ENCODE measurements around the gene EPHA7. TPM values are rescaled to one million over a fixed set of nuclear protein-coding genes. Genes with fewer than 3 reads are reported as not detected.

Gene EPHA7
- total and polyA plus RNA-seq, 2 of the 13 experiments (the other 11 are each of a cell fraction or from before 2014, with no cell fraction given), result not detected

DNA sequence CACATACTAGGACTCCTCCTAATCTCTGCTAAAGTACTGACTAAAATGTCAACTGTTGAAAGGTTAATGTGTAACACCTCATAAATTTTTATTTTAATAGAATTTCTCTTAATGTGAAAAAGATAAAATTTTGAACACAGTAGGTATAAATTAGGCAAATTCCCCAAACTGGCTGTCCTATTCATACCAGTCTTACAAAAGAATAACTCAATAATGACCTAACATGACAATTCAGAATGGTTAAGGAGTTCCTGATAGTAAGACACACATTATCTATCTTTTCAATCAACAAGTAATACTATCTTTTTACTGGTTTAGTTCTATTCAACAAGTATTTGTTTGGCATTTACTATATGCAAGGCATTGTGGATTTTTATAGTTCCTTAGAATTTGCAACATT lies 141.1 kb downstream of the EPHA7 start (continued):
- no peak for TF ChIP-seq KDM4B (CRISPR knock-in tag; IDR thresholded peaks at IDR 0.05)

DNA sequence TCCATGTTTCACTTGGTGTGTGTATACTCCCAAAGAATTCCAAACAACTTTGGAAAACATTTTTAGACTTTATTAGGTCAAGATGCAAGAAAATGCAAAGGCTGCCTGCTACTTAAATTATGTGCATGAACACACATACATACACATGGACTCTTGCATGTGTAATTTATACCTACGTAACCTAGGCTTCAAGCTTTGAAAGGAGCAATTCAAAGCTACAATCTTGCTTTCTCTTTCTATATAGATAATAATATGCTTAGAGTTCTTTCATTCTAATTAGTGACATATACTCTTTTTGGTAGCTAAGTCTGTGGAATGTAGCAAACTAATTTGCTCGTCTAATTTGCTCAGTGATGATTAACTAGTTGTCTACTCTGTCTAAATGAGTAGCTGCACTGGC lies 146.5 kb downstream of the EPHA7 start:
- Histone ChIP-seq H3K4me3 (replicated peaks in 1 of 3; ENCODE audit: insufficient read depth in 1 of 3, low read depth in 2 of 3, low read length in 3 of 3) (no peak overlapping the region), H4K20me1 (ENCODE audit: insufficient read depth, low read length) (no peaks in the 10 kb centered on the region), H3K4me2 (ENCODE audit: low read depth, low read length) (no peak overlapping the region), H3K9me3 (ENCODE audit: low read length) (no peaks in the 10 kb centered on the region), H3K4me1 (ENCODE audit: insufficient read depth, low read length) (no peaks in the 10 kb centered on the region), H2AFZ (ENCODE audit: low read length) (no peak overlapping the region), H3K36me3 (replicated peaks in 1 of 2; ENCODE audit: control insufficient read depth in 1 of 2, insufficient read depth in 2 of 2, low read length in 2 of 2) (no peaks in the 10 kb centered on the region), H3K27me3 (ENCODE audit: control insufficient read depth in 1 of 2, insufficient read depth in 2 of 2, low read length in 2 of 2) (no peaks in the 10 kb centered on the region; a peak in 1 of 5 replicates), H3K79me2 (ENCODE audit: insufficient read depth, low read length) (no peaks in the 10 kb centered on the region), H3K27ac (ENCODE audit: extremely low read length, insufficient read depth, low read length) (no peak overlapping the region), H3K9ac (ENCODE audit: insufficient read depth, low read depth, low read length) (no peak overlapping the region)
- intact Hi-C loops (cut with micrococcal nuclease; ENCODE audit: unreplicated experiment) (no loop called here), in situ Hi-C loops (cut with HindIII; ENCODE audit: extremely low pct_ligation_motif_present, low pct_unique_long_range_greater_than_20kb) (no loop called here)
- FAIRE-seq (no peak), DNase-seq (ENCODE audit: low spot score) (no peak), ATAC-seq (no peak)
- CTCF ChIA-PET (ENCODE audit: low intra/inter-chr PET ratio, low total read pairs), result no interaction called here
- TF ChIP-seq KDM3A (CRISPR knock-in tag; IDR thresholded peaks at IDR 0.05; ENCODE audit: low read depth) (no peak), HOXA9 (CRISPR knock-in tag; IDR thresholded peaks at IDR 0.05; ENCODE audit: borderline replicate concordance) (no peak), ZNF766 (CRISPR knock-in tag; IDR thresholded peaks at IDR 0.05; ENCODE audit: borderline replicate concordance) (no peak), MIXL1 (CRISPR knock-in tag; IDR thresholded peaks at IDR 0.05) (no peak), HMG20A (CRISPR knock-in tag; IDR thresholded peaks at IDR 0.05; ENCODE audit: borderline replicate concordance) (no peak), ZNF10 (CRISPR knock-in tag; IDR thresholded peaks at IDR 0.05; ENCODE audit: borderline replicate concordance, low read depth) (no peak)
- BruUV-seq (replicated peaks), result no TSS peak
- POLR2A ChIA-PET, result no interaction called here
- WGBS (ENCODE audit: low lambda C conversion rate), result 18% methylated on average over 2 of the region's 2 CpGs

DNA sequence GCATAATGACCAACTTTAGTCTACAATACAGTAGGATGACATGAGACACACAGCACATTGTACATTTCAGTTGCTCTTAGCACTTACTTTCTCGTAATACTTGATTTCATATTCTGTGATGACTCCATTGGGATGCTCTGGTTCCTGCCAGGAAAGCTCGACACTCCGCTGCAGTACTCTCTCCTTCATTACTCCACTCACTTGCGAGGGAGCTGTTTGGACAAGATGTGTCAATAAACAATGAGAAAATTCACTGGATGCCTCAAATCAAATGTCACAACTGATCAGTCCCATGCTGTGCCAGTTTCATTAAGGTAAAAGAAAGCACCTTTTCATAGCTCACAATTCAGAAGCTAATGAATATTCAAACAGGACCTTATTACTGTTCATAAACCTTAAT lies 147.1 kb downstream of the EPHA7 start:
- in situ Hi-C loops (cut with HindIII; ENCODE audit: extremely low pct_ligation_motif_present, low pct_unique_long_range_greater_than_20kb) (no loop called here), intact Hi-C loops (cut with micrococcal nuclease; ENCODE audit: unreplicated experiment) (no loop called here)
- no TSS peak for BruUV-seq (replicated peaks)
- no peak overlapping the region for H3K4me3 ChIP-seq (replicated peaks in 1 of 3; ENCODE audit: insufficient read depth in 1 of 3, low read depth in 2 of 3, low read length in 3 of 3)
- H3K27ac ChIP-seq (ENCODE audit: extremely low read length, insufficient read depth, low read length), result no peak overlapping the region
- no peaks in the 10 kb centered on the region for H3K9me3 ChIP-seq (ENCODE audit: low read length)
- no peak for ATAC-seq
- CTCF ChIA-PET (ENCODE audit: low intra/inter-chr PET ratio, low total read pairs), result no interaction called here
- H3K36me3 ChIP-seq (replicated peaks in 1 of 2; ENCODE audit: control insufficient read depth in 1 of 2, insufficient read depth in 2 of 2, low read length in 2 of 2), result no peaks in the 10 kb centered on the region
- H3K9ac ChIP-seq (ENCODE audit: insufficient read depth, low read depth, low read length), result no peak overlapping the region
- no peaks in the 10 kb centered on the region for H3K79me2 ChIP-seq (ENCODE audit: insufficient read depth, low read length)
- no peak overlapping the region for H3K4me2 ChIP-seq (ENCODE audit: low read depth, low read length)
- H3K4me1 ChIP-seq (ENCODE audit: insufficient read depth, low read length), result no peaks in the 10 kb centered on the region
- WGBS (ENCODE audit: low lambda C conversion rate), result 9% methylated on average over 4 of the region's 4 CpGs
- no peak overlapping the region for H2AFZ ChIP-seq (ENCODE audit: low read length)
- no peaks in the 10 kb centered on the region for H4K20me1 ChIP-seq (ENCODE audit: insufficient read depth, low read length)
- no peaks in the 10 kb centered on the region; a peak in 1 of 5 replicates for H3K27me3 ChIP-seq (ENCODE audit: control insufficient read depth in 1 of 2, insufficient read depth in 2 of 2, low read length in 2 of 2)
- POLR2A ChIA-PET, result no interaction called here
- no peak for FAIRE-seq
- no peak for DNase-seq (ENCODE audit: low spot score)
- TF ChIP-seq ZNF605 (CRISPR knock-in tag; IDR thresholded peaks at IDR 0.05), result no peak
- no peak for TF ChIP-seq ZNF703 (CRISPR knock-in tag; IDR thresholded peaks at IDR 0.05; ENCODE audit: borderline replicate concordance)
- TF ChIP-seq FOXJ3 (CRISPR knock-in tag; IDR thresholded peaks at IDR 0.05; ENCODE audit: borderline replicate concordance), result no peak
- TF ChIP-seq ZNF780A (CRISPR knock-in tag; IDR thresholded peaks at IDR 0.05), result no peak
- TF ChIP-seq ZSCAN12 (CRISPR knock-in tag; IDR thresholded peaks at IDR 0.05), result no peak
- no peak for TF ChIP-seq ZNF670 (CRISPR knock-in tag; IDR thresholded peaks at IDR 0.05; ENCODE audit: borderline replicate concordance)
- TF ChIP-seq, protein P1, sequence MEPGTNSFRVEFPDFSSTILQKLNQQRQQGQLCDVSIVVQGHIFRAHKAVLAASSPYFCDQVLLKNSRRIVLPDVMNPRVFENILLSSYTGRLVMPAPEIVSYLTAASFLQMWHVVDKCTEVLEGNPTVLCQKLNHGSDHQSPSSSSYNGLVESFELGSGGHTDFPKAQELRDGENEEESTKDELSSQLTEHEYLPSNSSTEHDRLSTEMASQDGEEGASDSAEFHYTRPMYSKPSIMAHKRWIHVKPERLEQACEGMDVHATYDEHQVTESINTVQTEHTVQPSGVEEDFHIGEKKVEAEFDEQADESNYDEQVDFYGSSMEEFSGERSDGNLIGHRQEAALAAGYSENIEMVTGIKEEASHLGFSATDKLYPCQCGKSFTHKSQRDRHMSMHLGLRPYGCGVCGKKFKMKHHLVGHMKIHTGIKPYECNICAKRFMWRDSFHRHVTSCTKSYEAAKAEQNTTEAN (CRISPR knock-in tag; conservative IDR thresholded peaks at IDR 0.05), result no peak
- TF ChIP-seq ZMYM3 (CRISPR knock-in tag; IDR thresholded peaks at IDR 0.05), result no peak
- TF ChIP-seq CREB1 (IDR thresholded peaks at IDR 0.05), result no peak
- no peak for TF ChIP-seq CREB1 (CRISPR knock-in tag; IDR thresholded peaks at IDR 0.05)
- TF ChIP-seq CBX5 (CRISPR knock-in tag; IDR thresholded peaks at IDR 0.05; ENCODE audit: borderline replicate concordance), result no peak
- no peak for TF ChIP-seq IKZF4 (CRISPR knock-in tag; IDR thresholded peaks at IDR 0.05; ENCODE audit: borderline replicate concordance, low read depth, not compliant biosample characterization)
